HG03108 (cell line): ENCODE data around the gene SOX13.

Experiments
- ATAC-seq: cut with Tn5 transposase; IDR thresholded peaks from one replicate; pipeline ENCODE4 v1.9.1; 2021; ENCODE audit warnings: moderate library complexity; ENCODE audit not compliant: unreplicated experiment

The SOX13 gene

DNA sequence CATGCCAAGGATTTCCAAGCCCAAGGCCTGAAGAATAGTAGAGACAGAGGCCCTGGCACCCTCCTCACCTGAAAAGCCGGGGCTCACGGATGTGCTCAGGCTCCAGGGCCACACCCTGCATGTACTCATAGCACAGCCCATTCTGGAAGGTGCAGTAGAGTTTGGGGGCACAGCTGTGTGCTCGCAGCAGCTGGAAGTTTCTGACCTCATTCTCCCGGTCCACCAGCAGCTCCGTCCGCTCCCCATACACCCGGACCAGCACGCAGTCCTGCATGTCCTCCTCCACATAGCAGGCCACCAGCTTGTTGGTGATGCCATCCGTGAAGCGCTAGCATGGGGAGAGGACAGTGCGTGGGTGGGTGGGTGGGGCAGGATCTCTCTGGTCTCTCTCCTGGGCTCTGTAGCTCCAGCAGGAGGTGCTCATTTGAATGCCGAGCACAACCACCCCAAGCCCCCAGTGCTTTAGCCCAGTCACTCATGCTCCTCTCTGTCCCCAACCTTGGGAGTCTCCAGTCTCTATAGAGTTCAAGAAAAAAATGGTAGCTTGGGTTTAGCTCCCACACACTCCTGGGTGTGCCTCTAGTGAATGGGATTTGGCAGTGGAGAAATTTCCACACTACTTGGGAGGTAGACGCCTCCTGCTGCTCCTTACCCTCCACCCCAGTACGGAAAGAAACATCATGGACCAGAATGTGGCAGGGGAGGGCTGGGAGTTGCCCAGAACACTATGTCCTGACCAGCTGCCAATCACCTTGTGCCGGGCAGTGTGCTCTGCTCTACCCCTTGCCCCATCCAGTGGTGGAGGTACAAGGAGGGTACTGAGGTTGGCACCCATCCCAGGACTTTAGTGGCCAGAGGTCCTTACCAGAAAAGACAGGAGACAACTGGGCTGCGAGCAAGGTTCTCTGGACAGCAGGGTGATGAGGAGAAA, 77.0 kb downstream of the SOX13 start:
- no peak for ATAC-seq

DNA sequence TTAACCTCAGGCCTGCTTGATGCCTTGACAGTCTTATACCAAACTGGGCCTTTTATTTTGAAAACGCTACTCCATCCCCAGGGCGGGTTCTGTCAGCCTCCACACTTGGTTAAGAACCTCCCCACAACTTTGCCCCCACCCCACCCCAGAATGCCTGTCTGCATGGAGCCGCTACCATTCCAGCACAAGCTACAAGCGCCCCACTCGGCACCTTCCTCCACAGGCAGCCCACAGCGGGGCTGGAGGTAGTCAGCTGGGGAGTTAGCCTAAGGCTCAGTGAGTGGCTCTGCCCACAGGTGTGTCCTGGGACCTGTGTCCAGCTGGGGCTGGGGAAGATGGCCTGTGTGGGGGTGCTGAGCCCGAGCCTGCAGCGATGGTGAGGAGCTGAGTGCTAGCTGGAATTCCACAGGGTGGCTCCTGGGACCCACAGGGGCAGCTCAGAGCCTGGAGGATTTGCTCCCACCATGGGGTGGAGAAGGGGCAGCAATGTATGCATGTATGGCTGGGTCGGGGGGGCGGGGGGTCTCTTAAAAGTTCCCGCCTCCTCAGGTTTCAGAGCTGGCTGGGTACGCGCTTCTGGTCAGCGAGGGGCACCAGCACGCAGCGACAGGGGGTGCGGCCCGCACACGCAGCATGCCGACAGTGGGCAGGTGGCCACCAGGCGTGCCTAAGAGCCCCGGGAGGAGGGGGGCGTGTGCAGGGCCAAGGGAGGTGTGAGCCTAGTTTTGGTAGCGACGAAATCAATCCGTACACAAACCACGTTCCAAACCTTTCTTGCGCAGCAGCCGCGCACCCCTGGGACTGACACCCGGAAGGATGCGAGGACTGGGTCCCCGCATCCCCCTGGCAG, 78.0 kb downstream of the SOX13 start:
- ATAC-seq = no peak

DNA sequence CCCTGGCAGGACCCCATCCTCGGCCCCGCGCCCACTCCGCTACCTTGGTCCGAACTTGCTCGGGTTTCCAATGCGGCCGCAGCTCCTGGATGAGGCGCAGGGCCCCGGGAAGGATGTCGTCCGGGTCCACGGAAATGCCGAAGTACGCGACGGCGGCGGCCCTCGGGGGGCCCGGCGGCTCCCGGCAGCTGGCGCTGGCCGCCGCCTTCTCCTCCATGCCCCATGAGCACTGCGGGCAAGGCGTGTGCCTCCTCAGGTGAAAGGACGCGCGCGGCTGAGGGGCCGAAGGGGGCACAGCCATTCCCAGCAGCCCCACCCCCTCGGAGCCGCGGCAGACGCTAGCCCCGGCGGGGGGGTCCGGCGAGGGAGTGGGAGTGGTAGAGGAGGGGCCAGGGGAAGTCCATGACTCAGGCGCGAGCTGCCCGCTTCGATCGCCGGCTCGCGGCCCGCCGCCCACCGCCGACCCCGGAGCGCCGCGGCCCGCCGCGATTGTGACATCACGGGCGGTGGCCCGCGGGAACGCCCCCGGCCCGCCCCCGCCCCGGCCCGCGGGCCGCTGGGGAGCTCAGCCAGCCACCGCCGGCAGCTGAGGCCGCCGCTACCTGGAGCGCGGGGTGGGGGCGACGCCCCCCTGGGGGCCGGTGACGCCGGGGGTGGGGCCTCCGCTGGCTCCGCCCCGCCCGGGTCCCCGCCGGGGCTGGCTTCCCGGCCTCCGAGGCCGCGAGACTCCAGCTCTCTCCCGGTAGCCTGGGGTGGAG, 78.8 kb downstream of the SOX13 start, which contains the start of gene ETNK2:
Gene ETNK2, minus strand, starts transcription at position 493 of the 758 bp plus-strand sequence. Its CDS starts 192 bp downstream, at position 301.
- ATAC-seq = no peak

DNA sequence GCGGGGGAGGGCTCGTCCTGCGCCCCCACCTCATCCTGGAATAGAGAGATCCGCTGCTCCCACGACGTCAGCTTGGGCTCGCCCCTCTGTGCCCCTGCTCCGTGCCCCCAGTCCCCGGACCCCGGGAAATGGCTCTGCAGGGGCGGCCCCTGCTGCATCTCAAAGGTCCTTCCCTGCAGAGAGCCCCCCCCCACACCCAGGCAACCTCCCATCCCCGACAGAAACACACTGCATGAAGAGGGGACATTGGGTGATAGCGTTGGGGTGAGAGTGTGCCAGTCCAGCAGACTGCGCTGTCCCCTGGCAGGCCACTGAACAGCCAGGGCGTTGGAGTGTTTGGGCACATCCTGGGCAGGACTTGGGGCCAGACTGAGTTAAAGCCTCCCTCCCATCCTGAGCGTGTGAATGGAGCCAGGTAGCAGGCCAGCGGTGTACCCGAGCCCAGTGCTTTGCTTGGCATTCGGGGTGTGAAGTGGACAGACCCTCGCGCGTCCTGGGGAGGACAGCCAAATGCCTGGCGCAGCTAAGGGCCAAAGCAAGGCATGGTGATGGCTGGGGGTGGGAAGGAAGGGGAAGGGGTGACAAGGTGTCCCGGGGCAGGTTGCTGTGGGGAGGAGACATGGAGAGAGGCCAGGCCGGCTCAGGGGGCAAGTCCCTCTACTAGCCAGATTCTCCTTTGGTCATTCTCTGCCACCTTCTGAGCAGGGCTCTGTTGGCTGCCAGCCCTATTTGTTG, 79.6 kb downstream of the SOX13 start:
- ATAC-seq = no peak

DNA sequence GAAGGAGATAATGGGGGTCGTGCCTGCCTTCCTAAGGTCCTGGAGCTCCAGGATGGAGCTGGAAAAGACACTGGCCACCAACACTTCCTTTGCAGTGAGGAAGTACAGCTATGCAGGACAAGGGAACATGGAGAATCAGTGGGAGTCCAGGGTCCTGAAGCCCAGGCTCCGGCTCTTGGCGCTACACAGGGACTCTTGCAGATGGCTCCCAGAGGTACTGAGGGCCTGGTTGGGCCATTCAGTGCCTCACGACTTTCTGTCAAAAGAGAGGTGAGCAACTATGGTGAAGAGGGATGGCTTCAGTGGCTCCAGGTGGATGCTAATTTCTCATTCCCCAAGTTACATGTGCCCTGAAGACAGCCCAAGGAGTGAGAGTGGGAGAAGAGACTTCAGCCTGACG, 80.8 kb downstream of the SOX13 start:
- ATAC-seq = no peak

GRCh38 chr1:204154568-204155255, 81.8 kb downstream of the SOX13 start:
- no peak for ATAC-seq

- no peak for ATAC-seq
Observed at GRCh38 chr1:204155881-204156280, 83.0 kb downstream of the SOX13 start.

DNA sequence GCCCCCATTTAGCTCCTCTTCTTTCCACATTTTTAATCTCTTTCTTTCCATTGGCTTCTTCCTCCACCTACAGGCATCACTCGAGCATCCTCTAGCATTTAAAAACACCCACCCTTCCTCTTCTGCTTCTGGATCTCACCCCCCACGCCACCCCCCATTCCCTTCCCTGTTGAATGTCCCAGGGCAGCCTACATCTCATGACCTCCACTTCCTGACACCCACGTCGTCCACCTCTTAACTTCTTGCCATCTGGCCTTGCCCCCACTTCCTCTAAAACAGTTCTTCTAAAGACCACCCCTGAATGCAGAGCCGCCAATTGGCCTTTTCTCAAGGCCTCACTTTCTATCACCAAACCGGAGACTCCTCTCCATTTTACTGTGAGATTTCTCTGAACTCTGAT, 85.0 kb downstream of the SOX13 start:
- ATAC-seq = no peak

GRCh38 chr1:204161609-204162493, 88.9 kb downstream of the SOX13 start:
- ATAC-seq = no peak

GRCh38 chr1:204162494-204163074, 89.7 kb downstream of the SOX13 start:
- no peak for ATAC-seq

DNA sequence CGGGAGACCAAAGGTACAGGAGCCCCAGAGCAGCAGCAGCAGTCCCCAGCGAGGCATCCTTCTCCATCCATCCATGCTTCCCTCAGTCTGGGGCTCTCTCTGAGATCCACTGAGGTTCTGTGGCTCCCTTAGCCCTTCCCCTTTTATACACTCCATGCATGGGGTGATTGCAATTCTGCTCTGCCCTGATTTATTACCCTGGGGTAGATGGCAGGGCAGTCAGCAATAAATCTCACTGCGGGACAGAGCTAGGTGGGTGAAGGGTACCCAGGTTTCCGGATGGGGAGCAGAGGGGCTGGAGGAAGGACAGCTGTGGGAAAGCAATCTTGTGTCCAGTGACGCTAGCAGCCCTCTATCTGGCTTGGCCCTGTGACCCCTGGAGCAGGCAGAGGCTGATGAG, 93.3 kb downstream of the SOX13 start, which contains the start of gene REN:
Gene REN, minus strand, starts transcription at position 119 of the 400 bp plus-strand sequence. Its CDS starts 44 bp downstream, at position 75.
- no peak for ATAC-seq

GRCh38 chr1:204167730-204168129, 94.8 kb downstream of the SOX13 start:
- no peak for ATAC-seq

- no peak for ATAC-seq
Observed at GRCh38 chr1:204169858-204170257, 96.9 kb downstream of the SOX13 start.

DNA sequence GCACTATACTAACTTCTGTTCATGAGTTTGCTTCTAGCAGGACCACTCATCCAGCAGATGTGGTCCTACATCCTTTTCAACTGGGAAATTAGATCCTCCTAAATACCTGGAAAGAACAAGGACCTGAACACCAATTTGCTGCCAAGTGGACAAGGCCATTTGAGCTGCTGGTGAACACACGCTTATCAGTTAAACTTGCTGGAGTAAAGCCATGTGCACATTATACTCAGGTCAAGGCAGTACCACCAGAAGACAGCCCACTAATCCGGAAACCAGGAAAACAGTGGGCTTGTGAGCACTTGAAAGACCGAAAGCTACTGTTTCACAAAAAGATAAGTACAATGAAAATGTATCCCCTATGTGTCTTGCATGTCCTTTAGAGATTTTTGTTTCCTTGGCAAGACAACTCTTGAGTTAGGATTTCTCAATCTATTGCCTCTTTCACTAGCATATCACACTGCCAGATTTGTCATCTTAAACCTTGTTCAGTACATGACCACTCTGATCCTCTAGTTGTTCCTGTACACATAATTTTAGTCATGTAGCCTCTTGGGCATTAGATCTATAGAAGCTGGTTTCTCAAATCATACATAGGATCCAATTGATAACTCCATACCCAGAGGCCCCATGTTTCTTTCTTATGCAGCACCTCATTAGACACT, 97.7 kb downstream of the SOX13 start:
- no peak for ATAC-seq

DNA sequence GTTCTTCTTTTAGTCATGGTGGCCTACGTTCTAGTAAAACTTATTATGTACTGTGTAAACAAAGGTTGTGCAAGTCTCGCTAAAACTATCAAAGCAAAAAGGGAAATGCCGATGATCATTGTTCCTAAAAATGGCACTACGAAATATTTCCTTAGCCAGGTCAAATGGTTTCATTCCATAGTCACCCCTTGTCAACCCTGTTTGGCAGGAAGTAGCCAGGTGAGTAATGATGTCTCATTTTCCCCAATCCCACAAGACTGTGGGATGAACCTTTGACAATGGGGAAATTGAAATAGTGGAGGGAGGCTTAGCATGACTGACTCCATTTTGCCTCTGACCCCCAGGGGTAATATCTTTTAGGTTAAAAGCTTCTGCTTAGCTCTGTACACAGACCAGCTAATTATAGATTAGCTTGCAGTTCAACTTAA, 98.8 kb downstream of the SOX13 start:
- no peak for ATAC-seq

DNA sequence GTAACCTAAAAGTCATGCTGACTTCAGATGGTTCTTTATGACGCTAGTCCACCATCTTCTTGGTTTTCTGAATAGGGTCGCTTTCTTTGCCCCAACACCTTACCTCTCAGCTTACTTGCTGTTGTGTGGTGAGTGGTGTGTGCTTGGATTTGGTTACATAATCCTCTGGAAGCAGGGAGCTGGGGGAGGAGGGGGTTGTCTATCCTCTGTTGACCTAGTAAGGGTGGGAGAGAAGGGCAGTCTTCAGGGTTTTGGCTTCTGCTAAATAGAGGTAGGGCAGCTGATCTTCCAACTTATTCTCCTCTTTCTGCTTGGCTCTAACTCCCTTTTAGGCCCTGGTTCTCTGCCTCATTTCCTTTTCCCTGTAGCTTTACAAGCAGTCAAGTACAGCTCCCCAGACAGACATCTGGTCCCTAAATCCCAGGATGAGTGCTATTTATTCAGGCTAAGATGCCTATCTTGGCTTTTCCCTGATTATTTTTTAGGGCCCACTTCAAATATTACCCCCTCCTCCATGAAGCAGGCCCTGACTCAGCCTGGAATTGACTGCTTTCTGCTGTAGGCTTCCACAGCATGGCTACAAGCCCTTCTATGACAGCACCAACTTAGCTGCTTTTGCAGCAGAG, 99.6 kb downstream of the SOX13 start:
- no peak for ATAC-seq

GRCh38 chr1:204174958-204175357, 102.0 kb downstream of the SOX13 start:
- no peak for ATAC-seq
